K562 (cell line): ENCODE results near the gene NTSR2. TPM values are rescaled to one million over a fixed set of nuclear protein-coding genes. Genes with fewer than 3 reads are reported as not detected.

Experiments
- ATAC-seq: fragments of 200-7000 bp; cut with Tn5 transposase; 3 replicates; pipeline ENCODE4 v1.9.1; 2020; ENCODE audit warnings: moderate library complexity
- BruUV-seq: library from RNA; stranded (reverse); fragments of 400-500 nt; replicated peaks from 2 replicates; lab custom pipeline; 2021; lab: Mats Ljungman, UMichigan
- CTCF ChIA-PET: fragments of 300-600 bp; formaldehyde crosslinking; extraction: SDS; loops from one replicate; lab custom pipeline; 2021; ENCODE audit warnings: low intra/inter-chr PET ratio; lab: Yijun Ruan, JAX
- POLR2A ChIA-PET: fragments of 300-600, 350-650 bp; sonication (Branson Sonifier 250); formaldehyde crosslinking; extraction: SDS; loops from one replicate; lab custom pipeline; 2021; ENCODE audit warnings: antibody characterized with exemption, inconsistent platforms; lab: Yijun Ruan, JAX
- DNase-seq, 4 experiments: peaks; one replicate each; pipeline versions ENCODE4 v3.0.0 to v3.0.0-alpha.2; 2011 to 2018; ENCODE audit warnings: low spot score in 3 of 4, mixed read lengths in 3 of 4; ENCODE audit errors: extremely low read depth in 1 of 4
- FAIRE-seq: peaks from 2 replicates; lab custom pipeline; 2011; peaks lifted over from hg19 to GRCh38; lab: Jason Lieb, UNC
- H2AFZ ChIP-seq: 2 replicates; pipeline ENCODE4 v1.6.0; 2011; ENCODE audit warnings: low read depth, low read length, control low read depth, inconsistent platforms
- H3K27ac ChIP-seq: fragments of 200-600 bp; 3 replicates; pipeline ENCODE4 v1.8.0; 2011; ENCODE audit warnings: low read depth, mild to moderate bottlenecking, control low read depth, inconsistent platforms, low read length, moderate library complexity, mixed read lengths; ENCODE audit errors: extremely low read depth
- H3K27me3 ChIP-seq, 2 experiments: fragments of 300-600 bp in 1 of 2; 2 replicates in 1 of 2; 3 replicates in 1 of 2; pipeline versions ENCODE4 v1.6.0 to v1.8.0; 2011; ENCODE audit warnings: inconsistent platforms in 2 of 2, low read length in 2 of 2, mild to moderate bottlenecking in 1 of 2, mixed read lengths in 1 of 2, moderate library complexity in 1 of 2; ENCODE audit not compliant: control insufficient read depth in 2 of 2, insufficient read depth in 2 of 2
- H3K36me3 ChIP-seq: fragments of 300-600 bp; 3 replicates; pipeline ENCODE4 v1.8.0; 2011; ENCODE audit warnings: mild to moderate bottlenecking, low read length, inconsistent platforms; ENCODE audit not compliant: control insufficient read depth, insufficient read depth
- H3K4me1 ChIP-seq, 2 experiments: fragments of 200-600 bp in 1 of 2; replicated peaks in 1 of 2; 2 replicates in 1 of 2; 3 replicates in 1 of 2; pipeline versions ENCODE4 v1.5.1 to v1.8.0; 2011; ENCODE audit warnings: inconsistent platforms in 2 of 2, low read length in 2 of 2, mild to moderate bottlenecking in 1 of 2, mixed read lengths in 1 of 2, moderate library complexity in 1 of 2; ENCODE audit not compliant: control insufficient read depth in 2 of 2, insufficient read depth in 2 of 2
- H3K4me2 ChIP-seq: 2 replicates; pipeline ENCODE4 v1.6.1; 2011; ENCODE audit warnings: low read length, control low read depth, inconsistent platforms, mixed read lengths; ENCODE audit not compliant: insufficient read depth
- H3K4me3 ChIP-seq: fragments of 200-600 bp; sonication (generic), shearing (Covaris generic); 2 replicates; pipeline ENCODE4 v1.5.1; 2016; ENCODE audit warnings: control low read depth, inconsistent platforms
- H3K79me2 ChIP-seq: fragments of 200-600 bp; 3 replicates; pipeline ENCODE4 v1.8.0; 2011; ENCODE audit warnings: low read length, inconsistent platforms; ENCODE audit not compliant: control insufficient read depth, insufficient read depth
- H3K9ac ChIP-seq, 2 experiments: 2 replicates each; pipeline versions ENCODE4 v1.6.0 to v1.6.1; 2011; ENCODE audit warnings: low read depth in 2 of 2, low read length in 2 of 2, control low read depth in 1 of 2, inconsistent platforms in 1 of 2, mild to moderate bottlenecking in 1 of 2, mixed read lengths in 1 of 2; ENCODE audit not compliant: insufficient read depth in 1 of 2
- H3K9me1 ChIP-seq: one replicate; pipeline ENCODE4 v1.6.0; 2011; ENCODE audit warnings: inconsistent platforms, mild to moderate bottlenecking, low read length, moderate library complexity; ENCODE audit not compliant: control insufficient read depth, insufficient read depth
- H3K9me3 ChIP-seq: replicated peaks from 2 replicates; pipeline ENCODE4 v1.5.1; 2011; ENCODE audit warnings: low read depth, low read length, inconsistent platforms; ENCODE audit not compliant: control insufficient read depth, insufficient read depth
- H4K20me1 ChIP-seq: replicated peaks from 2 replicates; pipeline ENCODE4 v1.6.1; 2011; ENCODE audit warnings: low read length, inconsistent platforms, mixed read lengths; ENCODE audit not compliant: control insufficient read depth, insufficient read depth
- FIP1L1 ChIP-seq: fragments of 200-400 bp; formaldehyde crosslinking; IDR thresholded peaks from 2 replicates; pipeline ENCODE4 v1.6.1; 2018; ENCODE audit warnings: mild to moderate bottlenecking, low read depth, low read length; ENCODE audit not compliant: poor library complexity, severe bottlenecking
- NONO ChIP-seq, 2 experiments: fragments of 200-400 bp in 1 of 2; fragments of 450-650 bp in 1 of 2; formaldehyde crosslinking in 1 of 2; IDR thresholded peaks; 2 replicates each; pipeline ENCODE4 v1.6.1; 2017; ENCODE audit warnings: low read depth in 2 of 2, mild to moderate bottlenecking in 2 of 2, moderate library complexity in 2 of 2, low read length in 1 of 2
- PRMT5 ChIP-seq: sonication (generic); formaldehyde crosslinking; IDR thresholded peaks from 2 replicates; pipeline ENCODE4 v1.5.0; 2020; ENCODE audit warnings: missing genetic modification reagents
- ZSCAN32 ChIP-seq: fragments of 450-650 bp; formaldehyde crosslinking; IDR thresholded peaks from 2 replicates; pipeline ENCODE4 v1.4.0; 2020; ENCODE audit warnings: mild to moderate bottlenecking, moderate library complexity
- WGBS: fragments of 100-300 bp; shearing (Covaris generic); methylation state at CpG from one replicate; pipeline ENCODE4 v1.1.6; 2016; ENCODE audit warnings: low coverage, mixed read lengths; ENCODE audit not compliant: insufficient coverage; ENCODE audit errors: missing lambda C conversion rate; 5-methylcytosine and 5-hydroxymethylcytosine counted together
- in situ Hi-C: fragments of 300-500 bp; cut with MboI; formaldehyde crosslinking; loops from 4 replicates; pipeline ENCODE4 v1.15.0; 2018; ENCODE audit warnings: inconsistent platforms, mixed read lengths
- intact Hi-C: fragments of 100-400 bp; cut with micrococcal nuclease; formaldehyde crosslinking; loops from 2 replicates; pipeline ENCODE4 v1.14.2; 2022
- polyA plus RNA-seq, 8 experiments: library from polyadenylated mRNA; depleted of rRNA in 4 of 8; stranded (reverse) in 5 of 8; unstranded in 3 of 8; fragments of >200 nt; fragmentation: Nextera tagmentation in 2 of 8; fragmentation: Illumina TruSeq in 1 of 8; extraction: Ambion mirVana in 2 of 8; extraction: Trizol in 1 of 8; gene quantifications; 2 replicates each; pipeline versions ENCODE4 v1.2.1 to v1.2.3, GENCODE V29; 2011 to 2014; ENCODE audit warnings: inconsistent platforms in 1 of 8, missing spikeins in 1 of 8
- total RNA-seq, 7 experiments: library from RNA; depleted of rRNA in 6 of 7; stranded (reverse); fragments of >200 nt in 6 of 7; fragmentation: Illumina TruSeq in 2 of 7; extraction: Trizol in 2 of 7; gene quantifications; 2 replicates each; pipeline versions ENCODE4 v1.2.1 to v1.2.3, GENCODE V29; 2011 to 2021; ENCODE audit warnings: low replicate concordance in 1 of 7
- TF ChIP-seq, protein P1 (sequence below), 2 experiments: fragments of 150-350 bp in 1 of 2; IDR thresholded peaks; 2 replicates each; pipeline ENCODE4 v1.6.1; 2012 to 2016; ENCODE audit warnings: low read depth in 2 of 2, low read length in 2 of 2, mild to moderate bottlenecking in 1 of 2, moderate library complexity in 1 of 2
- TF ChIP-seq, protein P2 (sequence below): IDR thresholded peaks from 2 replicates; pipeline ENCODE4 v1.6.1; 2014; ENCODE audit warnings: antibody characterized with exemption

Gene NTSR2
- total and polyA plus RNA-seq, 9 of the 15 experiments (the other 6 are each of a cell fraction or from before 2014, with no cell fraction given), result not detected

DNA sequence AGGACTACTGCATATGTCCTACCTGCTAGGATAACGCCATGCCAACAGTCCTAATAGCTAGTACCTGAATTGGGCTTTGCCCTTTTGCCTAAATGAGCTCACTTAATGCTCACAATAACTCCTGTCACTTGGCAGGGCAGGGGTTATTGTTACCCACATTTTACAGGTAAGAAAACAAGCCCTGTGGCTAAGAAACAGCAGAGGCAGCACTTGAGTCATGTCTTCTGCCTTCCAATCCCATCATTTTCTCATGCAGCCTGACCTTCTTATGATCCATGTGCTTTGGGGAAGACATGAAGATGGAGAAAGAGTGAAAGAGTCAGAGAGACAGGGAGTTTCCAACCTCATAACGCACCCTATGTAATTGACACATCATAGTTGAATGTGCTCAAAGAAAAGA lies 42.9 kb upstream of the NTSR2 start (continued):
- TF ChIP-seq NONO (IDR thresholded peaks at IDR 0.05; ENCODE audit: low read depth in 2 of 2, low read length in 1 of 2) (no peak), ZSCAN32 (no peak)
- TF ChIP-seq, all 486 proteins: peak for 0

DNA sequence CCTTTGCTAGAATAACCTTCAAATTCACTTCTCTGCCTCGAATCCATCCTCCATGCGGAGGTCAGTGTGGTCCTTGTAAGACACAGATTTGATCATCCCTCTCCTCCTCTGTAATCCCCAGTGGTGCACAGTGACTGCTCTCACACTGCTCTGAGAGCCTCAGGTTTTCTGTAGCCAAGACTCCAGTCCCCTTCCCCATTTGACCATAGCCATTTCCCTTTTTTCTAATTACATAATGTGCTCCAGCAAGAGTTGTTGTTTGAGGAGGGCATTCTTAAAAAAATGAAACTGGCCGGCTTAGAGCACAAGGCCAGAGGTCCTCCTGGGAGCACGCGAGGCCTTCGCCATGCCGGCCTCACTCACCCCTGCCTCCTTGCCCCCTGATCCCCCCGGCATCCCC lies 41.8 kb upstream of the NTSR2 start:
- intact Hi-C loops, result no loop called here
- Histone ChIP-seq H3K9me3 (no peaks in the 10 kb centered on the region), H3K4me3 (no peak overlapping the region), H3K4me2 (no peak overlapping the region), H2AFZ (no peak overlapping the region), H3K36me3 (no peaks in the 10 kb centered on the region), H3K27ac (no peak overlapping the region), H3K9me1 (no peaks in the 10 kb centered on the region)
- in situ Hi-C loops, result no loop called here
- no TSS peak for BruUV-seq
- DNase-seq (no peak), FAIRE-seq (no peak)
- CTCF ChIA-PET, result no interaction called here
- TF ChIP-seq FIP1L1, result no peak
- TF ChIP-seq, protein P1, sequence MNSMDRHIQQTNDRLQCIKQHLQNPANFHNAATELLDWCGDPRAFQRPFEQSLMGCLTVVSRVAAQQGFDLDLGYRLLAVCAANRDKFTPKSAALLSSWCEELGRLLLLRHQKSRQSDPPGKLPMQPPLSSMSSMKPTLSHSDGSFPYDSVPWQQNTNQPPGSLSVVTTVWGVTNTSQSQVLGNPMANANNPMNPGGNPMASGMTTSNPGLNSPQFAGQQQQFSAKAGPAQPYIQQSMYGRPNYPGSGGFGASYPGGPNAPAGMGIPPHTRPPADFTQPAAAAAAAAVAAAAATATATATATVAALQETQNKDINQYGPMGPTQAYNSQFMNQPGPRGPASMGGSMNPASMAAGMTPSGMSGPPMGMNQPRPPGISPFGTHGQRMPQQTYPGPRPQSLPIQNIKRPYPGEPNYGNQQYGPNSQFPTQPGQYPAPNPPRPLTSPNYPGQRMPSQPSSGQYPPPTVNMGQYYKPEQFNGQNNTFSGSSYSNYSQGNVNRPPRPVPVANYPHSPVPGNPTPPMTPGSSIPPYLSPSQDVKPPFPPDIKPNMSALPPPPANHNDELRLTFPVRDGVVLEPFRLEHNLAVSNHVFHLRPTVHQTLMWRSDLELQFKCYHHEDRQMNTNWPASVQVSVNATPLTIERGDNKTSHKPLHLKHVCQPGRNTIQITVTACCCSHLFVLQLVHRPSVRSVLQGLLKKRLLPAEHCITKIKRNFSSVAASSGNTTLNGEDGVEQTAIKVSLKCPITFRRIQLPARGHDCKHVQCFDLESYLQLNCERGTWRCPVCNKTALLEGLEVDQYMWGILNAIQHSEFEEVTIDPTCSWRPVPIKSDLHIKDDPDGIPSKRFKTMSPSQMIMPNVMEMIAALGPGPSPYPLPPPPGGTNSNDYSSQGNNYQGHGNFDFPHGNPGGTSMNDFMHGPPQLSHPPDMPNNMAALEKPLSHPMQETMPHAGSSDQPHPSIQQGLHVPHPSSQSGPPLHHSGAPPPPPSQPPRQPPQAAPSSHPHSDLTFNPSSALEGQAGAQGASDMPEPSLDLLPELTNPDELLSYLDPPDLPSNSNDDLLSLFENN (IDR thresholded peaks at IDR 0.05; ENCODE audit: low read depth in 2 of 2, low read length in 2 of 2), result no peak
- TF ChIP-seq PRMT5 (CRISPR knock-in tag), result no peak
- TF ChIP-seq, protein P2, sequence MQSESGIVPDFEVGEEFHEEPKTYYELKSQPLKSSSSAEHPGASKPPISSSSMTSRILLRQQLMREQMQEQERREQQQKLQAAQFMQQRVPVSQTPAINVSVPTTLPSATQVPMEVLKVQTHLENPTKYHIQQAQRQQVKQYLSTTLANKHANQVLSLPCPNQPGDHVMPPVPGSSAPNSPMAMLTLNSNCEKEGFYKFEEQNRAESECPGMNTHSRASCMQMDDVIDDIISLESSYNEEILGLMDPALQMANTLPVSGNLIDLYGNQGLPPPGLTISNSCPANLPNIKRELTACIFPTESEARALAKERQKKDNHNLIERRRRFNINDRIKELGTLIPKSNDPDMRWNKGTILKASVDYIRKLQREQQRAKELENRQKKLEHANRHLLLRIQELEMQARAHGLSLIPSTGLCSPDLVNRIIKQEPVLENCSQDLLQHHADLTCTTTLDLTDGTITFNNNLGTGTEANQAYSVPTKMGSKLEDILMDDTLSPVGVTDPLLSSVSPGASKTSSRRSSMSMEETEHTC, result no peak
- TF ChIP-seq, all 486 proteins: peak for 0
- Histone ChIP-seq H3K9ac (no peak overlapping the region), H3K27me3 (peaks cover 6 to 47% of the 10 kb centered on the region in 2 experiments; a peak in 3 of 5 replicates), H3K79me2 (no peaks in the 10 kb centered on the region), H4K20me1 (no peaks in the 10 kb centered on the region; the same call in 1 of the 2 replicates), H3K4me1 (peaks cover 5 to 7% of the 10 kb centered on the region in 2 experiments; a peak in 4 of 5 replicates)
- ATAC-seq, result no peak
- POLR2A ChIA-PET, result interaction anchor here (0.7 kb wide), 1 partner anchor 19 kb away, joined by 3 read pairs; no protein-coding TSS in a partner anchor
- WGBS, result 23% methylated on average over 8 of the region's 8 CpGs
